OCI-LY3 (cell line): ENCODE data around the gene LRRC19.

ENCODE experiments used
- CTCF ChIP-seq: fragments of 200-600, 300-600 bp; sonication (generic); IDR thresholded peaks from 2 replicates; pipeline ENCODE4 v1.5.1; 2014; ENCODE audit warnings: antibody characterized with exemption, low read length, low read depth
- EZH2phosphoT487 ChIP-seq: fragments of 200-600 bp; shearing (Covaris generic); IDR thresholded peaks from 2 replicates; pipeline ENCODE4 v1.6.1; 2018; ENCODE audit warnings: antibody characterized with exemption, mixed run types, low read depth

- TF ChIP-seq CTCF (no peak), EZH2phosphoT487 (no peak)
Measured at GRCh38 chr9:26950521-26950920, 55.0 kb downstream of the LRRC19 start.
